Activated naive CD4-positive, alpha-beta T cell treated with anti-CD3 and anti-CD28 coated beads, Interleukin-2, amount 10 ng/mL, durations not matched to agents 7 days and 5 days (primary cell): Measurements from ENCODE around the gene ANO8.
"Not testable (repeated sequence)": the region's sequence is repeated elsewhere in the genome, so short reads cannot be mapped to it uniquely, and the experiment has no call there.

Source experiments
- CTCF ChIA-PET: fragments of 350-600 bp; sonication (Branson Sonifier 250); formaldehyde crosslinking; loops from one replicate; lab custom pipeline; 2021; ENCODE audit warnings: antibody characterized with exemption; lab: Charles Lee
- DNase-seq: peaks from one replicate; pipeline ENCODE4 v3.0.0-alpha.2; 2020
- H3K27ac Mint-ChIP-seq: one replicate; pipeline ENCODE4 v1.8.0; 2021; ENCODE audit warnings: mild to moderate bottlenecking, moderate library complexity, mixed read lengths
- H3K27me3 Mint-ChIP-seq: one replicate; pipeline ENCODE4 v1.8.0; 2021; ENCODE audit warnings: mild to moderate bottlenecking, mixed read lengths
- H3K36me3 Mint-ChIP-seq: one replicate; pipeline ENCODE4 v1.8.0; 2021; ENCODE audit warnings: mixed read lengths
- H3K4me1 Mint-ChIP-seq: one replicate; pipeline ENCODE4 v1.8.0; 2021; ENCODE audit warnings: mixed read lengths
- H3K4me3 Mint-ChIP-seq: one replicate; pipeline ENCODE4 v1.8.0; 2021; ENCODE audit warnings: mild to moderate bottlenecking, moderate library complexity, mixed read lengths
- H3K9me3 Mint-ChIP-seq: one replicate; pipeline ENCODE4 v1.8.0; 2021; ENCODE audit warnings: mixed read lengths

ANO8 gene

GRCh38 chr19:17305517-17306284 lies 29.0 kb downstream of the ANO8 start, which contains the start of gene MRPL34:
MRPL34 (plus strand) TSS chr19:17305872; CDS start chr19:17305893, 21 bp downstream.
- Mint-ChIP-seq H3K4me3 (peak within 1 kb of the TSS; percentile 89), H3K27ac (peak within 1 kb of the TSS; percentile 85), H3K4me1 (peaks cover 67% of the 10 kb centered on the region), H3K36me3 (peaks cover 7% of the 10 kb centered on the region), H3K27me3 (no peaks in the 10 kb centered on the region), H3K9me3 (no peaks in the 10 kb centered on the region)
- DNase-seq = peak; percentile 97
- CTCF ChIA-PET = interaction anchor here (0.6 to 1.3 kb wide), 5 partner anchors 12 to 70 kb away, joined by 3 to 13 read pairs (median 4); no protein-coding TSS in a partner anchor

- Mint-ChIP-seq H3K27ac (peak overlapping the region; percentile 85), H3K27me3 (no peaks in the 10 kb centered on the region), H3K4me1 (peaks cover 62% of the 10 kb centered on the region), H3K36me3 (peaks cover 7% of the 10 kb centered on the region), H3K9me3 (no peaks in the 10 kb centered on the region), H3K4me3 (peak overlapping the region; percentile 89)
- CTCF ChIA-PET = interaction anchor here (0.6 to 1.3 kb wide), 5 partner anchors 12 to 69 kb away, joined by 3 to 13 read pairs (median 4); no protein-coding TSS in a partner anchor
- DNase-seq = no peak
Observed at GRCh38 chr19:17305216-17305516, 29.5 kb downstream of the ANO8 start.

- H3K9me3 Mint-ChIP-seq = no peaks in the 10 kb centered on the region
- CTCF ChIA-PET = interaction anchor here (0.6 to 1.3 kb wide), 7 partner anchors 11 to 84 kb away, joined by 3 to 13 read pairs (median 3); no protein-coding TSS in a partner anchor
- no peak for DNase-seq
- H3K4me1 Mint-ChIP-seq = peaks cover 59% of the 10 kb centered on the region
- H3K4me3 Mint-ChIP-seq = peak overlapping the region; percentile 89
- H3K36me3 Mint-ChIP-seq = peaks cover 7% of the 10 kb centered on the region
- no peaks in the 10 kb centered on the region for H3K27me3 Mint-ChIP-seq
- peak overlapping the region; percentile 85 for H3K27ac Mint-ChIP-seq
Observed at GRCh38 chr19:17304386-17305215, 30.1 kb downstream of the ANO8 start.

DNA sequence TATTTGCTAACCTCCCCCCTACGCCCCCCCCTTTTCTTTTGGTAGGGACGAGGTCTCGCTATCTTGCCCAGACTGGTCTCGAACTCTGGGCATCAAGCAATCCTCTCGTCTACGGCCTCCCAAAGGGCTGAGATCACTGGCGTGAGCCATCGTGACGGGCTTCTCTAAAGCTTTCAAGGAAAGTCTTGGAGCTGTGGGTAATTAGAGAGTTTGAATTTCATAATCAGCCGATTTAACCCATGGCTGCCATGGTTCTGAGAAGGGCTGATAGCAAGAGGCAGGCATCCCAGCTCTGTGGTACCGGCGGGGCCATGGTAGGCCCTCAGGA lies 30.8 kb downstream of the ANO8 start:
- DNase-seq = no peak
- no peaks in the 10 kb centered on the region for H3K9me3 Mint-ChIP-seq
- H3K4me3 Mint-ChIP-seq = peak overlapping the region; percentile 69
- peak overlapping the region; percentile 22 for H3K27ac Mint-ChIP-seq
- H3K36me3 Mint-ChIP-seq = peaks cover 5% of the 10 kb centered on the region
- CTCF ChIA-PET = interaction anchor here (1.0 kb wide), 2 partner anchors 11 to 85 kb away, joined by 3 read pairs; no protein-coding TSS in a partner anchor
- H3K4me1 Mint-ChIP-seq = peaks cover 52% of the 10 kb centered on the region
- H3K27me3 Mint-ChIP-seq = no peaks in the 10 kb centered on the region

GRCh38 chr19:17303167-17303939 lies 31.3 kb downstream of the ANO8 start, which contains the start of gene ABHD8:
ABHD8 (minus strand) TSS chr19:17303425; CDS start chr19:17301616, 1,809 bp downstream.
- CTCF ChIA-PET = interaction anchor here (1.0 kb wide), 2 partner anchors 11 to 85 kb away, joined by 3 read pairs; no protein-coding TSS in a partner anchor
- Mint-ChIP-seq H3K9me3 (peaks cover under 1% of the 10 kb centered on the region), H3K4me3 (peak within 1 kb of the TSS; percentile 69)

GRCh38 chr19:17302391-17303166 lies 32.1 kb downstream of the ANO8 start:
- Mint-ChIP-seq H3K27me3 (no peaks in the 10 kb centered on the region), H3K4me3 (peak overlapping the region; percentile 69), H3K36me3 (peaks cover 7% of the 10 kb centered on the region), H3K4me1 (peaks cover 46% of the 10 kb centered on the region), H3K9me3 (peaks cover 4% of the 10 kb centered on the region), H3K27ac (peak overlapping the region; percentile 73)
- CTCF ChIA-PET = interaction anchor here (1.0 to 1.3 kb wide), 2 partner anchors 10 to 86 kb away, joined by 3 to 7 read pairs; no protein-coding TSS in a partner anchor
- DNase-seq = no peak

More at GRCh38 chr19:17303167-17303939, 31.3 kb downstream of the ANO8 start, which contains the start of gene ABHD8:
- Mint-ChIP-seq H3K4me1 (peaks cover 52% of the 10 kb centered on the region), H3K27me3 (no peaks in the 10 kb centered on the region), H3K36me3 (peaks cover 6% of the 10 kb centered on the region), H3K27ac (peak within 1 kb of the TSS; percentile 73)
- DNase-seq = peak; percentile 96

- CTCF ChIA-PET = interaction anchor here (1.2 kb wide), 1 partner anchor 85 kb away, joined by 4 read pairs; no protein-coding TSS in a partner anchor
Observed at GRCh38 chr19:17300992-17301619, 33.5 kb downstream of the ANO8 start.

GRCh38 chr19:17296976-17297375 lies 37.7 kb downstream of the ANO8 start:
- H3K4me3 Mint-ChIP-seq = no peak overlapping the region
- peaks cover 10% of the 10 kb centered on the region for H3K4me1 Mint-ChIP-seq
- no peak for DNase-seq
- CTCF ChIA-PET = interaction anchor here (1.0 kb wide), 2 partner anchors 89 to 92 kb away, joined by 3 read pairs; no protein-coding TSS in a partner anchor
- peaks cover 4% of the 10 kb centered on the region for H3K9me3 Mint-ChIP-seq
- H3K27me3 Mint-ChIP-seq = peaks cover 4% of the 10 kb centered on the region
- no peak overlapping the region for H3K27ac Mint-ChIP-seq
- H3K36me3 Mint-ChIP-seq = peaks cover 10% of the 10 kb centered on the region

More at GRCh38 chr19:17300992-17301619, 33.5 kb downstream of the ANO8 start:
- Mint-ChIP-seq H3K27me3 (no peaks in the 10 kb centered on the region), H3K4me1 (peaks cover 33% of the 10 kb centered on the region), H3K36me3 (peaks cover 7% of the 10 kb centered on the region), H3K27ac (no peak overlapping the region), H3K9me3 (peaks cover 4% of the 10 kb centered on the region), H3K4me3 (no peak overlapping the region)
- DNase-seq = no peak

DNA sequence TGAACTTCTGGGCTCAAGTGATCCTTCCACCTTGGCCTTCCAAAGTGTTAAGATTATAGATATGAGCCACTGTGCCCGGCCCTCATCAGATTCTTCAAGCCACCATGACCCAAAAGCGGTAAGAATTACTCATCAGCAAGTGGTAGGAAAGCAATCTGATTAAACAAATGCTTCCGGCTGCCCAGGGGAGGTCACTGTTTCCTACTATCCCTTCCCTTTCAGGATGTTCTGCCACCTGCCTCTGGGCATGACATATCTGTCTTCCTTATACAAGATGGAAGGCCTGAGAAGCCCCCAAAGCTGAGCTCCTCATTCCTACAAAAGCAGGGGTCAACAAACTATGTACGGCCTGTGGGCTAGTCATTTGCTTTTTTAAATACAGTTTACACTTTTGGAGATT lies 38.4 kb downstream of the ANO8 start:
- Mint-ChIP-seq H3K4me1 (peaks cover 10% of the 10 kb centered on the region), H3K4me3 (no peak overlapping the region), H3K27me3 (peaks cover 4% of the 10 kb centered on the region), H3K27ac (no peak overlapping the region), H3K36me3 (peaks cover 10% of the 10 kb centered on the region), H3K9me3 (peaks cover 4% of the 10 kb centered on the region)
- DNase-seq = no peak
- CTCF ChIA-PET = interaction anchor here (1.5 to 4.3 kb wide), 2 partner anchors 36 to 92 kb away, joined by 4 to 52 read pairs; no protein-coding TSS in a partner anchor

GRCh38 chr19:17295551-17295950 lies 39.1 kb downstream of the ANO8 start:
- not testable (repeated sequence) for H3K9me3 Mint-ChIP-seq, H3K4me3 Mint-ChIP-seq, H3K27ac Mint-ChIP-seq, H3K4me1 Mint-ChIP-seq, DNase-seq, H3K27me3 Mint-ChIP-seq
- CTCF ChIA-PET = interaction anchor here (1.5 to 4.3 kb wide), 2 partner anchors 35 to 93 kb away, joined by 4 to 52 read pairs; no protein-coding TSS in a partner anchor
- peaks cover 10% of the 10 kb centered on the region for H3K36me3 Mint-ChIP-seq

- H3K9me3 Mint-ChIP-seq = peaks cover 4% of the 10 kb centered on the region
- H3K27ac Mint-ChIP-seq = no peak overlapping the region
- CTCF ChIA-PET = interaction anchor here (1.0 to 4.3 kb wide), 3 partner anchors 11 to 94 kb away, joined by 3 to 52 read pairs (median 13); partner anchors contain the start of gene MRPL34
- peaks cover 12% of the 10 kb centered on the region for H3K4me1 Mint-ChIP-seq
- peaks cover 10% of the 10 kb centered on the region for H3K36me3 Mint-ChIP-seq
- H3K27me3 Mint-ChIP-seq = peaks cover 14% of the 10 kb centered on the region
- no peak overlapping the region for H3K4me3 Mint-ChIP-seq
- DNase-seq = peak; percentile 60
Observed at GRCh38 chr19:17294051-17294891, 40.4 kb downstream of the ANO8 start.
